Activated CD4-positive, alpha-beta T cell treated with anti-CD3 and anti-CD28 coated beads, Interleukin-2, amount 10 ng/mL, durations not matched to agents 7 days and 5 days (primary cell): ENCODE measurements around the gene ADD1. TPM values are rescaled to one million over a fixed set of nuclear protein-coding genes. Genes with fewer than 3 reads are reported as not detected.

ENCODE experiments used
- CTCF ChIA-PET: fragments of 350-600 bp; sonication (Branson Sonifier 250); formaldehyde crosslinking; loops from one replicate; lab custom pipeline; 2021; ENCODE audit warnings: antibody characterized with exemption; lab: Charles Lee
- POLR2A ChIA-PET: fragments of 350-600 bp; sonication (Branson Sonifier 250); formaldehyde crosslinking; loops from one replicate; lab custom pipeline; 2021; ENCODE audit warnings: antibody characterized with exemption; lab: Charles Lee
- DNase-seq: peaks from one replicate; pipeline ENCODE4 v3.0.0-alpha.2; 2020
- H3K27ac Mint-ChIP-seq: one replicate; pipeline ENCODE4 v1.8.0; 2021; ENCODE audit warnings: mild to moderate bottlenecking, moderate library complexity, mixed read lengths
- H3K27me3 Mint-ChIP-seq: one replicate; pipeline ENCODE4 v1.8.0; 2021; ENCODE audit warnings: mixed read lengths
- H3K36me3 Mint-ChIP-seq: one replicate; pipeline ENCODE4 v1.8.0; 2021; ENCODE audit warnings: low read depth, mixed read lengths
- H3K4me1 Mint-ChIP-seq: one replicate; pipeline ENCODE4 v1.8.0; 2021; ENCODE audit warnings: mixed read lengths
- H3K4me3 Mint-ChIP-seq: one replicate; pipeline ENCODE4 v1.8.0; 2021; ENCODE audit warnings: mild to moderate bottlenecking, moderate library complexity, mixed read lengths
- H3K9me3 Mint-ChIP-seq: one replicate; pipeline ENCODE4 v1.8.0; 2021; ENCODE audit warnings: mixed read lengths
- total RNA-seq, 2 experiments: library from RNA; stranded (reverse); gene quantifications; one replicate each; pipeline ENCODE4 v1.2.3, GENCODE V29; 2021

ADD1 gene
- total RNA-seq, 2 experiments from 2014 or later, result 264 to 266 TPM

DNA sequence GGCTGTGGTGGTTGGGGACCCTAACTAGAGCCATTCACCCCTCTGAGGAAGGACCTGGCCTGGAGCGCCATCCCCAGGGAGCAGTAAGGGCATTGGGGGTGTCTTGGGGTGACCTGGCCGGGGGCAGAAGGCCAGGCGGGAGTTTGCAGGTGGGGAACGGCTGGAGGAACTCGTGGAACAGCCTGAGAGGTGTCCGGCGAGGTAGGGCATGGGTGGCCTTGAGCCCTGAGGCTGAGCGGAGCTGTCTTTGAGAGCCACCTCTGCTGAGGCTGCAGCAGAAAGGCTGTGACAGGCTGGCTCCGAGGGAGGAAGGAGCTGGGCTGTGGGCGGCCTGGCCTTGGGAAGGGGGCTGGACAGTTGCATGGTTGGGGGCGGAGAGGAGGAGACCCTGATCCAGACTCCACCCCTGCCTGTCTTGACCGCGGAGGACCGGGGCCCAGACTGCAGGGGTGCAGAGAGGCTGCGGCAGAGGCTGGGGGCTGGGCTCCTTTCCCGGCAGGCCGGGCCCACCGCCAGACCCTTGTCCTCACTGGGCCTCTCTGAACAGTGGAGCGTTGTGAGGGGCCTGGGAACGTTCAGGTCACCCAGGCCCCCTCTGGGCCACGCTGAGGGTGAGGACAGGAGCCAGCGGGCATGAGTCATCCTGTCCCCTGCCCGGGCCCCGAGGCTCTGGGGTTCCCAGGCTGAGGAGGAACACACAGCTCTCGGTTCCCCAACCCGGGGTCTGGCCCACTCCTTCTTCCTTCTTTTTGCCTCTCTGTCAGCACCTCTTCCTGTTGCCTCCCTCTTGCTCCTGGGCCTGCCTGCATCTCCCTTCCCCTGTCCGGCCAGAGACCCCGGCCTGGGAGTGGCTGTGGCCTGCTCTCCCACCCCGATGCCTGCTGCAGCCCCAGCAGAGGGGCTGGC is 42.7 kb upstream of the ADD1 start:
- H3K9me3 Mint-ChIP-seq, result no peaks in the 10 kb centered on the region
- POLR2A ChIA-PET, result no interaction called here
- no peaks in the 10 kb centered on the region for H3K27me3 Mint-ChIP-seq
- H3K27ac Mint-ChIP-seq, result peak overlapping the region; percentile 69
- peak overlapping the region; percentile 77 for H3K4me3 Mint-ChIP-seq
- CTCF ChIA-PET, result interaction anchor here (0.7 to 2.5 kb wide), 4 partner anchors 9 to 241 kb away, joined by 3 to 7 read pairs (median 6); no protein-coding TSS in a partner anchor
- H3K36me3 Mint-ChIP-seq, result no peaks in the 10 kb centered on the region
- peaks cover 45% of the 10 kb centered on the region for H3K4me1 Mint-ChIP-seq
- no peak for DNase-seq

GRCh38 chr4:2802618-2803531 is 40.8 kb upstream of the ADD1 start:
- no peak for DNase-seq
- H3K4me1 Mint-ChIP-seq, result peaks cover 33% of the 10 kb centered on the region
- ChIA-PET POLR2A (no interaction called here), CTCF (interaction anchor here (0.7 to 1.9 kb wide), 4 partner anchors 10 to 59 kb away, joined by 5 to 6 read pairs (median 6); no protein-coding TSS in a partner anchor)
- no peaks in the 10 kb centered on the region for H3K36me3 Mint-ChIP-seq
- H3K27ac Mint-ChIP-seq, result no peak overlapping the region
- H3K27me3 Mint-ChIP-seq, result no peaks in the 10 kb centered on the region
- no peak overlapping the region for H3K4me3 Mint-ChIP-seq
- no peaks in the 10 kb centered on the region for H3K9me3 Mint-ChIP-seq

- Mint-ChIP-seq H3K4me1 (peaks cover 23% of the 10 kb centered on the region), H3K36me3 (no peaks in the 10 kb centered on the region), H3K27me3 (no peaks in the 10 kb centered on the region), H3K4me3 (no peak overlapping the region), H3K9me3 (no peaks in the 10 kb centered on the region), H3K27ac (no peak overlapping the region)
- no peak for DNase-seq
- ChIA-PET POLR2A (no interaction called here), CTCF (interaction anchor here (0.6 to 1.9 kb wide), 5 partner anchors 9 to 132 kb away, joined by 3 to 6 read pairs (median 6); no protein-coding TSS in a partner anchor)
These were observed 39.8 kb upstream of the ADD1 start for GRCh38 chr4:2803624-2804448.

DNA sequence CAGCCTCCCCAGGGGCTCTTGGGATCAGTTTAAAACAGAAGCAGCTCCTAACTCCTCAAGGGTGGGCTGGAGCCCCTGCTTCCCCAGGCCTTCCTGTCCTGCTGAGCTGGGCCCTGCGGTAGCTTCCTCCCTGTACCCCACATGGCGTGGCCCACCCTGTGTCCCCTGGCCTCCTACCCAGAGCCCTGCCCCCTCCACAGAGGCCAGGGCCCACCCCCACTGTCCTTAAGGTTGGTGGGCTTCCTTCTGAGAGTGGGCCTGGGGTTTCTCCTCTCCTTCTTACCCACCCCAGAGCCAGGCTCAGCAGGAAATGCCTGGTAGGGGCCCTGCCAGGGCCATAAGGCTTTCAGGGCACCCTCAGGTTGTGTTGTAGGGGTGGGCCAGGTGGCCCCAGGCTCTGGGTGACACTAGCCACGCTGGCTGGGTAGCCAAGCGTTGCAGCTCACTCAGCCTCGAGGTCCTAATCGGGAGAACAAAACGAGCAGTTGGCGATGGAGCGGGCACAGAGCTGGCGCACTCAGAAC is 39.1 kb upstream of the ADD1 start:
- Mint-ChIP-seq H3K27me3 (no peaks in the 10 kb centered on the region), H3K4me3 (no peak overlapping the region), H3K4me1 (peaks cover 17% of the 10 kb centered on the region), H3K9me3 (no peaks in the 10 kb centered on the region), H3K36me3 (no peaks in the 10 kb centered on the region), H3K27ac (no peak overlapping the region)
- CTCF ChIA-PET, result interaction anchor here (0.6 to 1.9 kb wide), 5 partner anchors 8 to 131 kb away, joined by 3 to 6 read pairs (median 6); no protein-coding TSS in a partner anchor
- no peak for DNase-seq
- POLR2A ChIA-PET, result no interaction called here

DNA sequence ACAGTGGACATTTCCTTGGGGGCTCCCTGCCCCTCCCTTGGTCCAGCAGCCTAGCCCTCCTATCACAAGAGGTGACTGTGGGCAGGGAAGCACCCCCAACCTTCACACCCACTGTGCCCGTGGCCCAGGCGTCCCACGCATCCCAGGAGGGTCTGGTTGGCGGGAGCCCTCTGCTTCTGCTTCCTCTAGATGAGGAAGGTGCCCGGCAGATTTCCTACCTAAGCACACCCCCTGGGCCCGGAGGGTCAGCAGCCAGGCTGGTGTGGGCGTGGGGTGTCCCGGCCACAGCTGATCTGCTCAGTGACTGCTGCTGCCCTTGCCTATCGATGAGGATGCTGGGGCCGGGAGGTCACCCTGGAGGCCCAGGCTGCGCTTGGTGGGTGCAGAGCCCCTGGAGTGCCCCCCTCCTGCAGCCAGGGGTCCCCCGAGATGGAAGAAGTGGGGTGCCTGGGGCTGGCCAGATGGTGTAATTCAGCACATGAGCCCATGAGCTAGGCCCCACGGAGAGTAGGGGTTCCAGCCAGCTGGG is 38.6 kb upstream of the ADD1 start:
- H3K36me3 Mint-ChIP-seq, result no peaks in the 10 kb centered on the region
- H3K4me1 Mint-ChIP-seq, result peaks cover 12% of the 10 kb centered on the region
- H3K4me3 Mint-ChIP-seq, result no peak overlapping the region
- H3K27me3 Mint-ChIP-seq, result no peaks in the 10 kb centered on the region
- H3K9me3 Mint-ChIP-seq, result no peaks in the 10 kb centered on the region
- no peak for DNase-seq
- H3K27ac Mint-ChIP-seq, result peak overlapping the region; percentile 64
- ChIA-PET POLR2A (no interaction called here), CTCF (no interaction called here)

DNA sequence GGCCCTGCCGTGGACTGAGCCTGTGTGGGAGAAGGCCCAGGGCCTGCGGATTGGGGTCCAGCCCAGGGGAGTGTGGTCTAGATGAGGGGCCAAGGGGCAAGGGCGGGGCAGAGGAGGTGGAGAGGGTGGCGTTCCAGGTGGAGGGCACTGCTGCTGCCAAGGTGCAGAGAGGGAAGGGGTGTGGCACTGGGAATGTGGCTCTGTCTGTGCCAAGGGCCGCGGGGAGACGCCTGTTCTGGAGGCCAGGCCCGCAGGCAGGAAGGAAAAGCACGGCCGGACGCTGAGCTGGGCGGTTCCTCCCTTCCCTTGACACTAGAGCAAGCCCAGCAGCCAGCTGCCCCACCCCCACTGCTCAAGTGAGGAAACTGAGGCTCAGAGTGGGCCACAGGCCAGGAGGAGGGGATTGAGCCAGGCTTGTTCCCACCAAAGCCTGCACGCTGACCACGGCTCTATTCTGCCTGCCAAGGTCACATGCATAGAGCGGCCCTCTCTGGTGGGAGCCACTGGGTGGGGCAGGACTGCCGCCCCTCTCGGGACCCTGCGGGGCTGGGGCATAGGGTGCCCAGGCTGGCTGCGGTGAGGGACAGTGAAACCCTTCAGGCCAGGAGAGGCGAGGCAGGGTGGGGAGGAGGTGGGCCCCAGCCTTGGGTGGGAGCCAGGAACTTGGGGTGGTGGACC is 37.8 kb upstream of the ADD1 start:
- peaks cover 10% of the 10 kb centered on the region for H3K4me1 Mint-ChIP-seq
- H3K27me3 Mint-ChIP-seq, result no peaks in the 10 kb centered on the region
- no peaks in the 10 kb centered on the region for H3K9me3 Mint-ChIP-seq
- ChIA-PET POLR2A (no interaction called here), CTCF (interaction anchor here (1.2 kb wide), 1 partner anchor 9 kb away, joined by 3 read pairs; no protein-coding TSS in a partner anchor)
- no peak for DNase-seq
- H3K27ac Mint-ChIP-seq, result no peak overlapping the region
- no peaks in the 10 kb centered on the region for H3K36me3 Mint-ChIP-seq
- H3K4me3 Mint-ChIP-seq, result no peak overlapping the region

GRCh38 chr4:2806390-2807355 is 37.0 kb upstream of the ADD1 start:
- H3K36me3 Mint-ChIP-seq, result no peaks in the 10 kb centered on the region
- H3K9me3 Mint-ChIP-seq, result no peaks in the 10 kb centered on the region
- ChIA-PET POLR2A (no interaction called here), CTCF (interaction anchor here (1.2 kb wide), 1 partner anchor 10 kb away, joined by 3 read pairs; no protein-coding TSS in a partner anchor)
- peaks cover 10% of the 10 kb centered on the region for H3K4me1 Mint-ChIP-seq
- H3K27me3 Mint-ChIP-seq, result no peaks in the 10 kb centered on the region
- DNase-seq, result no peak
- H3K4me3 Mint-ChIP-seq, result no peak overlapping the region
- H3K27ac Mint-ChIP-seq, result peak overlapping the region; percentile 0

DNA sequence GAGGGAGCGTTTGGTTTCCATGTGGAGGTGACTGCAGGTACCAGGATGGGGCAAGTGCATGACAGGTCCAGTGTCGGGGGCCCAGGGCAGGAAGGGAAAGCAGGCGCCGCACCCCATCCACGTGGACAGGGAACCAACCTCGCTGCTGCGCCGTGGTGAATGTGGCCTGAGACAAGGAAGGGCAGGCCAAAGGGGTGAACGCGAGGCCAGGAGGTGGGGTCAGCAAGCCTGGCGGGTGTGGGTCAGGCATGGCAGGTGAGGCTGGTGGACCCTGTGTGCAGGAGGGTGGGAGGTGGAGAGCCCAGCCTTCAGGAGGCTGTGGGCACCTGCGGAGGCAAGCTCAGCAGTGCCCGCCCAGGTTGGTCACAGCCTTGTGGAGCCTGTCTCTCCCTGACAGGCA is 36.1 kb upstream of the ADD1 start:
- no peaks in the 10 kb centered on the region for H3K9me3 Mint-ChIP-seq
- H3K27ac Mint-ChIP-seq, result no peak overlapping the region
- no peak overlapping the region for H3K4me3 Mint-ChIP-seq
- no peaks in the 10 kb centered on the region for H3K27me3 Mint-ChIP-seq
- peaks cover 15% of the 10 kb centered on the region for H3K4me1 Mint-ChIP-seq
- ChIA-PET POLR2A (no interaction called here), CTCF (interaction anchor here (1.0 kb wide), 1 partner anchor 10 kb away, joined by 3 read pairs; no protein-coding TSS in a partner anchor)
- peaks cover 5% of the 10 kb centered on the region for H3K36me3 Mint-ChIP-seq
- DNase-seq, result no peak

DNA sequence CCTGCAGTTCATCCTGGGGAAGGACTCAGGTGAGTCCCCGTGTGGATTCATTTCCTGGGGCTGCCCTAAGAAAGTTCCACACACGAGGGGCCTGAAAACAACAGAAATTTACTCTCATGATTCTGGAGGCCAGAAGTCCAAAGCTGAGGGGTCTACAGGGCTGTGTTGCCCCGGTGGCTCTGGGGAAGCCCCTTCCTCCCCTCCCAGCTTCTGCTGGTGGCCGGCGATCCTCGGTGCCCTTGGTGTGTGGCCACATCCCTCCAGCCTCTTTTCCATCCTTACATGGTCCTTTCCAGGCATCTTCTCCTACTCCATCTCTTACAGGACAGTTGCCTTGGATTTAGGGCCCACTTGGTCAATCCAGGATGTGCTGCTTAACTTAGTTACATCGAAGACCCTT is 35.6 kb upstream of the ADD1 start:
- H3K4me1 Mint-ChIP-seq, result peaks cover 19% of the 10 kb centered on the region
- H3K36me3 Mint-ChIP-seq, result peaks cover 9% of the 10 kb centered on the region
- H3K4me3 Mint-ChIP-seq, result no peak overlapping the region
- ChIA-PET CTCF (interaction anchor here (1.0 kb wide), 1 partner anchor 10 kb away, joined by 3 read pairs; no protein-coding TSS in a partner anchor), POLR2A (no interaction called here)
- no peak for DNase-seq
- H3K9me3 Mint-ChIP-seq, result no peaks in the 10 kb centered on the region
- H3K27ac Mint-ChIP-seq, result peak overlapping the region; percentile 38
- no peaks in the 10 kb centered on the region for H3K27me3 Mint-ChIP-seq

- CTCF ChIA-PET, result interaction anchor here (0.8 to 1.4 kb wide), 5 partner anchors 10 to 144 kb away, joined by 3 to 5 read pairs (median 3); no protein-coding TSS in a partner anchor
- H3K9me3 Mint-ChIP-seq, result no peaks in the 10 kb centered on the region
- DNase-seq, result no peak
- no peaks in the 10 kb centered on the region for H3K27me3 Mint-ChIP-seq
- no peak overlapping the region for H3K27ac Mint-ChIP-seq
- POLR2A ChIA-PET, result no interaction called here
- H3K4me3 Mint-ChIP-seq, result no peak overlapping the region
- H3K36me3 Mint-ChIP-seq, result peaks cover 21% of the 10 kb centered on the region
- H3K4me1 Mint-ChIP-seq, result peaks cover 35% of the 10 kb centered on the region
These were observed 33.9 kb upstream of the ADD1 start for GRCh38 chr4:2809610-2810180.
